HepG2 (cell line): ENCODE measurements around the gene MAVS. TPM values are rescaled to one million over a fixed set of nuclear protein-coding genes. Genes with fewer than 3 reads are reported as not detected.
A peak's percentile ranks its signal among the peaks of the same experiment; 100 is the strongest.

ENCODE experiments used
- ARID2 ChIP-seq: sonication (generic); formaldehyde crosslinking; IDR thresholded peaks from 2 replicates; pipeline ENCODE4 v1.8.1; 2022; ENCODE audit warnings: mild to moderate bottlenecking, missing genetic modification reagents, borderline replicate concordance
- ATF7-NPFF ChIP-seq: sonication (generic); formaldehyde crosslinking; IDR thresholded peaks from 2 replicates; pipeline ENCODE4 v1.8.1; 2023; ENCODE audit warnings: mild to moderate bottlenecking, low read depth, missing genetic modification reagents, moderate library complexity
- KLF6 ChIP-seq: IDR thresholded peaks from 2 replicates; pipeline ENCODE4 v1.8.0; 2016; ENCODE audit warnings: missing biosample characterization, missing genetic modification reagents
- MAFK ChIP-seq, 2 experiments: IDR thresholded peaks in 1 of 2; conservative IDR thresholded peaks in 1 of 2; 2 replicates each; pipeline ENCODE4 v1.6.1; 2011; ENCODE audit warnings: improper control_type of control experiment in 2 of 2, low read length in 2 of 2
- NR2F2 ChIP-seq: IDR thresholded peaks from 2 replicates; pipeline ENCODE4 v1.6.1; 2012; ENCODE audit warnings: low read depth, inconsistent platforms, borderline replicate concordance
- SALL2 ChIP-seq: sonication (generic); formaldehyde crosslinking; IDR thresholded peaks from 2 replicates; pipeline ENCODE4 v1.8.1; 2023; ENCODE audit warnings: mild to moderate bottlenecking, missing genetic modification reagents, inconsistent platforms
- YEATS2 ChIP-seq: sonication (generic); formaldehyde crosslinking; IDR thresholded peaks from 2 replicates; pipeline ENCODE4 v1.4.0; 2020; ENCODE audit warnings: missing genetic modification reagents, borderline replicate concordance
- ZBTB21 ChIP-seq: sonication (generic); formaldehyde crosslinking; IDR thresholded peaks from 2 replicates; pipeline ENCODE4 v1.4.0; 2020; ENCODE audit warnings: missing genetic modification reagents
- ZGPAT ChIP-seq: IDR thresholded peaks from 2 replicates; pipeline ENCODE4 v1.6.1; 2016; ENCODE audit warnings: mild to moderate bottlenecking
- ZNF18 ChIP-seq: sonication (generic); formaldehyde crosslinking; IDR thresholded peaks from 2 replicates; pipeline ENCODE4 v1.8.0; 2022; ENCODE audit warnings: mild to moderate bottlenecking, missing genetic modification reagents; ENCODE audit not compliant: insufficient replicate concordance
- ZNF274 ChIP-seq: sonication (generic); formaldehyde crosslinking; IDR thresholded peaks from 2 replicates; pipeline ENCODE4 v1.5.1; 2020; ENCODE audit warnings: mild to moderate bottlenecking, missing genetic modification reagents
- ZNF333 ChIP-seq: sonication (generic); formaldehyde crosslinking; IDR thresholded peaks from 2 replicates; pipeline ENCODE4 v1.4.0; 2020; ENCODE audit warnings: mild to moderate bottlenecking, missing genetic modification reagents, borderline replicate concordance
- ZNF382 ChIP-seq: sonication (generic); formaldehyde crosslinking; IDR thresholded peaks from 2 replicates; pipeline ENCODE4 v1.5.0; 2020; ENCODE audit warnings: missing genetic modification reagents, mild to moderate bottlenecking, borderline replicate concordance
- ZNF383 ChIP-seq: sonication (generic); formaldehyde crosslinking; IDR thresholded peaks from 2 replicates; pipeline ENCODE4 v1.4.0; 2020; ENCODE audit warnings: missing genetic modification reagents, mild to moderate bottlenecking, borderline replicate concordance
- polyA plus RNA-seq, 8 experiments: library from polyadenylated mRNA; depleted of rRNA in 3 of 8; stranded (reverse) in 7 of 8; unstranded in 1 of 8; fragments of >200 nt; fragmentation: Illumina TruSeq in 4 of 8; extraction: Trizol in 4 of 8; gene quantifications; 2 replicates each; pipeline versions ENCODE4 v1.2.1 to v1.2.3, GENCODE V29; 2011 to 2016; ENCODE audit warnings: low read depth in 4 of 8, missing spikeins in 1 of 8, mixed read lengths in 1 of 8; ENCODE audit not compliant: insufficient read depth in 1 of 8
- total RNA-seq, 5 experiments: library from RNA; depleted of rRNA; stranded (reverse); fragments of >200 nt; fragmentation: Illumina TruSeq; extraction: Trizol; gene quantifications; 2 replicates each; pipeline ENCODE4 v1.2.3, GENCODE V29; 2016; ENCODE audit warnings: low read depth in 1 of 5
- TF ChIP-seq, protein P1 (sequence below): sonication (generic); formaldehyde crosslinking; IDR thresholded peaks from 2 replicates; pipeline ENCODE4 v1.4.0; 2020; ENCODE audit warnings: low read depth, mild to moderate bottlenecking, missing genetic modification reagents
- TF ChIP-seq, protein P2 (sequence below): sonication (generic); formaldehyde crosslinking; IDR thresholded peaks from 2 replicates; pipeline ENCODE4 v1.4.0; 2020; ENCODE audit warnings: missing genetic modification reagents, borderline replicate concordance

Gene MAVS
- total and polyA plus RNA-seq, 2 of the 13 experiments (the other 11 are each of a cell fraction or from before 2014, with no cell fraction given), result 27.3 to 36.6 TPM

DNA sequence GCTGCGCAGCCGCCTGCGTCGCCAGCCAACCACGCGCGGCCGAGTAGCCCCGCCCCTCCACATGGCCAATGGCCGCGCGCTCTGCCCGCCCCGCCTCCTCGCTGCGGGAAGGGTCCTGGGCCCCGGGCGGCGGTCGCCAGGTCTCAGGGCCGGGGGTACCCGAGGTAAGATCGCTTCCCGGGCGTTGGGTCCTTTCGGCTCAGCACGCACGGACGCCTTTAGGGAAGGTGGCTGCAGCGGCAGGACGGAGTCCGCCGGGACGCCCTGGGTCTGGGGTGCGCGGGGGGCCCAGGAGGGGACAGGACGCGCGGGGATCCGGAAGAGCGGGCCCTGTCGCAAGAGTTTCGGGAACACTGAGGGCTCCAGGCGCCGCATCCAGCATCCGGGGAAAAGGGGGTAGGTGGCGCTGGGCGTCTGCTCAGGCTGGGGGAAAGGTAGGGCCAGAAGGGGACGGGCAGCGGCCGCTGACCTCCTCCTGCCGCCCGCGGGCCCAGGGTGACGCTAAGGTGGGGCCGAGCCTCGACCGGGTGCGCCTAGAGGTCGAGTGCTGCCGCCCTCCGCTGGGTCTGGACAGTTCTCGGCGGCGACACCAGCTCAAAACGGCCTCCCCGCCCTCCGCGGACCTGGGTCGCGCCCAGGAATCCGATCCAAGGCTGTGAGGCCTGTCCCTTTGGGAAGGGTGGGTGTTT, at the start of gene MAVS (continued):
- TF ChIP-seq ATF7-NPFF (CRISPR knock-in tag) (peak; percentile 97), NR2F2 (peak; percentile 24; the same call in 1 of the 2 replicates), ZNF274 (peak; percentile 12; the same call in 1 of the 2 replicates), ZNF333 (CRISPR knock-in tag) (peak; percentile 89), MAFK (conservative IDR thresholded peaks at IDR 0.05 in 1 of 2, IDR thresholded peaks at IDR 0.05 in 1 of 2; ENCODE audit: low read length in 2 of 2) (no peak), KLF6 (peak; percentile 98), ZNF383 (CRISPR knock-in tag) (0 out of 2 replicates have a peak, but pooled peaks have one; percentile 18), YEATS2 (CRISPR knock-in tag) (peak; percentile 85; the same call in 1 of the 2 replicates), ZGPAT (CRISPR knock-in tag) (peak; percentile 99), ARID2 (peak; percentile 75; the same call in 1 of the 2 replicates), ZNF18 (CRISPR knock-in tag) (peak; percentile 96), SALL2 (CRISPR knock-in tag) (peak; percentile 89), ZBTB21 (CRISPR knock-in tag) (no peak), ZNF382 (CRISPR knock-in tag) (no peak)
- TF ChIP-seq, protein P1, sequence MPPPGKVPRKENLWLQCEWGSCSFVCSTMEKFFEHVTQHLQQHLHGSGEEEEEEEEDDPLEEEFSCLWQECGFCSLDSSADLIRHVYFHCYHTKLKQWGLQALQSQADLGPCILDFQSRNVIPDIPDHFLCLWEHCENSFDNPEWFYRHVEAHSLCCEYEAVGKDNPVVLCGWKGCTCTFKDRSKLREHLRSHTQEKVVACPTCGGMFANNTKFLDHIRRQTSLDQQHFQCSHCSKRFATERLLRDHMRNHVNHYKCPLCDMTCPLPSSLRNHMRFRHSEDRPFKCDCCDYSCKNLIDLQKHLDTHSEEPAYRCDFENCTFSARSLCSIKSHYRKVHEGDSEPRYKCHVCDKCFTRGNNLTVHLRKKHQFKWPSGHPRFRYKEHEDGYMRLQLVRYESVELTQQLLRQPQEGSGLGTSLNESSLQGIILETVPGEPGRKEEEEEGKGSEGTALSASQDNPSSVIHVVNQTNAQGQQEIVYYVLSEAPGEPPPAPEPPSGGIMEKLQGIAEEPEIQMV, result peak; percentile 89
- TF ChIP-seq, protein P2, sequence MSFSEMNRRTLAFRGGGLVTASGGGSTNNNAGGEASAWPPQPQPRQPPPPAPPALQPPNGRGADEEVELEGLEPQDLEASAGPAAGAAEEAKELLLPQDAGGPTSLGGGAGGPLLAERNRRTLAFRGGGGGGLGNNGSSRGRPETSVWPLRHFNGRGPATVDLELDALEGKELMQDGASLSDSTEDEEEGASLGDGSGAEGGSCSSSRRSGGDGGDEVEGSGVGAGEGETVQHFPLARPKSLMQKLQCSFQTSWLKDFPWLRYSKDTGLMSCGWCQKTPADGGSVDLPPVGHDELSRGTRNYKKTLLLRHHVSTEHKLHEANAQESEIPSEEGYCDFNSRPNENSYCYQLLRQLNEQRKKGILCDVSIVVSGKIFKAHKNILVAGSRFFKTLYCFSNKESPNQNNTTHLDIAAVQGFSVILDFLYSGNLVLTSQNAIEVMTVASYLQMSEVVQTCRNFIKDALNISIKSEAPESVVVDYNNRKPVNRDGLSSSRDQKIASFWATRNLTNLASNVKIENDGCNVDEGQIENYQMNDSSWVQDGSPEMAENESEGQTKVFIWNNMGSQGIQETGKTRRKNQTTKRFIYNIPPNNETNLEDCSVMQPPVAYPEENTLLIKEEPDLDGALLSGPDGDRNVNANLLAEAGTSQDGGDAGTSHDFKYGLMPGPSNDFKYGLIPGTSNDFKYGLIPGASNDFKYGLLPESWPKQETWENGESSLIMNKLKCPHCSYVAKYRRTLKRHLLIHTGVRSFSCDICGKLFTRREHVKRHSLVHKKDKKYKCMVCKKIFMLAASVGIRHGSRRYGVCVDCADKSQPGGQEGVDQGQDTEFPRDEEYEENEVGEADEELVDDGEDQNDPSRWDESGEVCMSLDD, result peak; percentile 82; the same call in 1 of the 2 replicates
